ENCODE results near the gene PEX3.

PEX3 gene

DNA sequence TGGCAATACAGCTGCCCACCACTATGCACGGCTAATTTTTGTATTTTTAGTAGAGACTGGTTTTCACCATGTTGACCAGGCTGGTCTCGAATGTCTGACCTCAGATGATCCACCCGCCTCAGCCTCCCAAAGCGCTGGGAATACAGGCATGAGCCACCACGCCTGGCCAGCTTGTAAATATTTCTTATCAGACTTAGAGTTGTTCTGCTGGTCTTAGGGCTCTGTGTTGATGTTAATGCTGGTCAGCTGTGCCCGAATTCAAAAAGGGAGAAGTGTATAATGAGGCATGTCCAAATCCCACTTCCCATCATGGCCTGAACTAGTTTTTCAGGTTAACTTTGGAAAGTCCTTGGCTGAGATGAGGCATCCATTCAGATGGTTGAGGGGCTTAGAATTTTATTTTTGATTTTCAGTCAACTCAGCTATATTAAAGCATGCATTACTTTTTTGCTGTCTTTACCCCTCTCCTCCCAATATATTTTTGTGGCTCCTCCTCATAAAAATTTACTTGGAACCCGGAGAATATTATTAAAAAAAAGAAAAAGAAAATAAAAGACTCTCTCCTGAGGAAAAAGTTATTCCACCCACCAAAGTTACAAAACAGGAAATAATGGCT, 47.8 kb upstream of the PEX3 start:
- Histone ChIP-seq H3K79me1 (ENCODE audit: low read length) (peaks cover 4% of the 10 kb centered on the region), H3K4me1 (ENCODE audit: control insufficient read depth in 1 of 2, insufficient read depth in 2 of 2, low read length in 2 of 2) (peaks cover 11 to 12% of the 10 kb centered on the region in 2 experiments), H3K27ac (ENCODE audit: low read depth, low read length) (no peak overlapping the region), H2AFZ (ENCODE audit: insufficient read depth, low read length, poor library complexity) (no peak overlapping the region), H4K91ac (ENCODE audit: low read depth, low read length) (no peak overlapping the region), H3K79me2 (ENCODE audit: control insufficient read depth, insufficient read depth, low read length, poor library complexity) (no peaks in the 10 kb centered on the region), H3K9me3 (ENCODE audit: insufficient read depth, low read depth, low read length) (no peaks in the 10 kb centered on the region), H2BK5ac (ENCODE audit: low read depth, low read length, poor library complexity) (no peak overlapping the region), H4K8ac (ENCODE audit: low read depth, low read length) (no peak overlapping the region), H2AK5ac (ENCODE audit: low read length) (no peak overlapping the region), H3K18ac (ENCODE audit: low read length) (no peak overlapping the region), H3K27me3 (ENCODE audit: insufficient read depth, low read length) (no peaks in the 10 kb centered on the region), H2BK120ac (ENCODE audit: insufficient read depth, low read length, poor library complexity) (no peak overlapping the region), H3K23ac (ENCODE audit: low read length) (no peak overlapping the region), H3K4me3 (ENCODE audit: low read depth, low read length) (no peak overlapping the region), H3K4me2 (ENCODE audit: low read length) (no peak overlapping the region), H3K9ac (ENCODE audit: low read length) (no peak overlapping the region), H3K14ac (ENCODE audit: low read length) (no peak overlapping the region), H3K36me3 (ENCODE audit: control insufficient read depth in 1 of 2, insufficient read depth in 2 of 2, low read length in 2 of 2) (no peaks in the 10 kb centered on the region), H3K4ac (ENCODE audit: low read depth, low read length) (no peak overlapping the region), H2BK12ac (ENCODE audit: low read length) (no peak overlapping the region), H4K12ac (ENCODE audit: low read depth, low read length) (no peak overlapping the region)
- no CpG with 5 or more reads among the region's 7 CpGs for WGBS (ENCODE audit: extremely low coverage, insufficient coverage, insufficient read length)
- DNase-seq, result peak; percentile 93 to 94

DNA sequence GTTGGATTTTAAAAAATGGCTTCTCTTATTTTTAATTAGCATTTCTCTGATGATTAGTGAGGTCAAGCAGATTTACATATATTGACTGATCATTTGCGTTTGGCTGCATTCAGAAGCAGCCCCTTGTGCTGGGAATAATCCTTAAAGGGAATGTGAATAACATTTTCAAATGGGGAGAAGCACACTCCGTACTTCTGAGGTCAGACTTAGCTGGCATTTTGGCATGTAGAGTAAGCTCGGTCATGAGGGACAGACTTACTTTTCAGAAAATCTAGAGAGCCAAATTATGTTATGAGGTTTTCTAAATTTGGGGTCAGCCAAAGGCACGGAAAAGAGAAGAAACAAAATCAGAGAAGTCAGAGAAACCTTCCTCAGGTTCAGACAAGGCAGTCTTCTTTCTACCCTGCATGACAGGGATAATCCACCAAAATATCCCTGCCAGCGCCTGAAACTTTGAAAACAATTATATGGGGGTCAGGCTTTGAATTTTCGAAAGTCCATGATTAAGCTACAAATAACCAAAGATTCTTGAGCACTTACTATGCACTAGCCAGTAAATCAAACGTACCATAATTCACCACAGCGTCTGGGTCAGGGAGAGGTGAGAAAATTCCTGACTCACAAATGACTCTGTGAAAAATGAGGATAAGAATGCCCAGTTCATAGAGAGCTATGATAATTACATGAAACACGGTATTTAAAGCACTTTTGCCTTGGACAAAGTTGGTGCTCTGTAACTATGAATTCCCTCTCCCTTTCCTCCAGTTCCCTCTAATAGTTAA, 45.0 kb upstream of the PEX3 start:
- no peak overlapping the region for H2BK120ac ChIP-seq (ENCODE audit: insufficient read depth, low read length, poor library complexity)
- no peaks in the 10 kb centered on the region for H3K79me2 ChIP-seq (ENCODE audit: control insufficient read depth, insufficient read depth, low read length, poor library complexity)
- no peak overlapping the region for H3K4me3 ChIP-seq (ENCODE audit: low read depth, low read length)
- peaks cover 2% of the 10 kb centered on the region for H3K79me1 ChIP-seq (ENCODE audit: low read length)
- no peak overlapping the region for H4K8ac ChIP-seq (ENCODE audit: low read depth, low read length)
- no CpG with 5 or more reads among the region's 9 CpGs for WGBS (ENCODE audit: extremely low coverage, insufficient coverage, insufficient read length)
- H3K36me3 ChIP-seq (ENCODE audit: control insufficient read depth in 1 of 2, insufficient read depth in 2 of 2, low read length in 2 of 2), result no peaks in the 10 kb centered on the region
- no peak overlapping the region for H2BK5ac ChIP-seq (ENCODE audit: low read depth, low read length, poor library complexity)
- H3K23ac ChIP-seq (ENCODE audit: low read length), result no peak overlapping the region
- H2AFZ ChIP-seq (ENCODE audit: insufficient read depth, low read length, poor library complexity), result no peak overlapping the region
- H3K4ac ChIP-seq (ENCODE audit: low read depth, low read length), result no peak overlapping the region
- no peak overlapping the region for H2AK5ac ChIP-seq (ENCODE audit: low read length)
- H4K91ac ChIP-seq (ENCODE audit: low read depth, low read length), result no peak overlapping the region
- H3K9ac ChIP-seq (ENCODE audit: low read length), result no peak overlapping the region
- no peak overlapping the region for H2BK12ac ChIP-seq (ENCODE audit: low read length)
- no peaks in the 10 kb centered on the region for H3K27me3 ChIP-seq (ENCODE audit: insufficient read depth, low read length)
- no peak overlapping the region for H3K14ac ChIP-seq (ENCODE audit: low read length)
- no peaks in the 10 kb centered on the region for H3K9me3 ChIP-seq (ENCODE audit: insufficient read depth, low read depth, low read length)
- peak; percentile 76 to 90 for DNase-seq
- peaks cover 5 to 6% of the 10 kb centered on the region in 2 experiments for H3K4me1 ChIP-seq (ENCODE audit: control insufficient read depth in 1 of 2, insufficient read depth in 2 of 2, low read length in 2 of 2)
- no peak overlapping the region for H3K18ac ChIP-seq (ENCODE audit: low read length)
- H3K4me2 ChIP-seq (ENCODE audit: low read length), result no peak overlapping the region
- no peak overlapping the region for H3K27ac ChIP-seq (ENCODE audit: low read depth, low read length)
- H4K12ac ChIP-seq (ENCODE audit: low read depth, low read length), result no peak overlapping the region

DNA sequence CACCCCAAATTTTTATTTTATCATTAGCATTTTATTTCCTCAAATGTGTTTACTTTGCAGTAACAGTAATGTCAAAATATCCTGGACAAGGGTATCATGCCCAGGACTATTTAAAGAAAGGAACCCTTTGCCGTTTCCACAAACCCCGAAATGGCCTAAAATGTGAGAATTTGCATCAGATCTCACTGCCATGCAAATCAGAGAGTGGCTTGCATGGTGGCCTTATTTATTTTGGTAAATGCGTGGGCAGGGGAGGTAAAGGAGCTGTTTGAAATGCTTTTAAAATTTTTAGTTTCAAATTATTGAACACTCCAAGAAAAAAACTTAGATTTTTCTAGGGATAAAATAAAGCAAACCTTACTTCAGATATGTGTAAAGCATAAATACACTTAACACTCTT, 43.9 kb upstream of the PEX3 start:
- Histone ChIP-seq H3K9ac (ENCODE audit: low read length) (no peak overlapping the region), H4K91ac (ENCODE audit: low read depth, low read length) (no peak overlapping the region), H3K27ac (ENCODE audit: low read depth, low read length) (no peak overlapping the region), H2BK5ac (ENCODE audit: low read depth, low read length, poor library complexity) (no peak overlapping the region), H3K79me1 (ENCODE audit: low read length) (peaks cover 2% of the 10 kb centered on the region), H3K14ac (ENCODE audit: low read length) (no peak overlapping the region), H3K79me2 (ENCODE audit: control insufficient read depth, insufficient read depth, low read length, poor library complexity) (no peaks in the 10 kb centered on the region), H3K4ac (ENCODE audit: low read depth, low read length) (no peak overlapping the region), H3K4me3 (ENCODE audit: low read depth, low read length) (no peak overlapping the region), H2AK5ac (ENCODE audit: low read length) (no peak overlapping the region), H2BK12ac (ENCODE audit: low read length) (no peak overlapping the region), H3K27me3 (ENCODE audit: insufficient read depth, low read length) (no peaks in the 10 kb centered on the region), H3K9me3 (ENCODE audit: insufficient read depth, low read depth, low read length) (no peaks in the 10 kb centered on the region), H3K23ac (ENCODE audit: low read length) (no peak overlapping the region), H3K4me1 (ENCODE audit: control insufficient read depth in 1 of 2, insufficient read depth in 2 of 2, low read length in 2 of 2) (peaks cover 3 to 5% of the 10 kb centered on the region in 2 experiments), H3K36me3 (ENCODE audit: control insufficient read depth in 1 of 2, insufficient read depth in 2 of 2, low read length in 2 of 2) (no peaks in the 10 kb centered on the region), H3K4me2 (ENCODE audit: low read length) (no peak overlapping the region), H2AFZ (ENCODE audit: insufficient read depth, low read length, poor library complexity) (no peak overlapping the region), H4K8ac (ENCODE audit: low read depth, low read length) (no peak overlapping the region), H4K12ac (ENCODE audit: low read depth, low read length) (no peak overlapping the region), H2BK120ac (ENCODE audit: insufficient read depth, low read length, poor library complexity) (no peak overlapping the region), H3K18ac (ENCODE audit: low read length) (no peak overlapping the region)
- no CpG with 5 or more reads among the region's 3 CpGs for WGBS (ENCODE audit: extremely low coverage, insufficient coverage, insufficient read length)
- no peak for DNase-seq

DNA sequence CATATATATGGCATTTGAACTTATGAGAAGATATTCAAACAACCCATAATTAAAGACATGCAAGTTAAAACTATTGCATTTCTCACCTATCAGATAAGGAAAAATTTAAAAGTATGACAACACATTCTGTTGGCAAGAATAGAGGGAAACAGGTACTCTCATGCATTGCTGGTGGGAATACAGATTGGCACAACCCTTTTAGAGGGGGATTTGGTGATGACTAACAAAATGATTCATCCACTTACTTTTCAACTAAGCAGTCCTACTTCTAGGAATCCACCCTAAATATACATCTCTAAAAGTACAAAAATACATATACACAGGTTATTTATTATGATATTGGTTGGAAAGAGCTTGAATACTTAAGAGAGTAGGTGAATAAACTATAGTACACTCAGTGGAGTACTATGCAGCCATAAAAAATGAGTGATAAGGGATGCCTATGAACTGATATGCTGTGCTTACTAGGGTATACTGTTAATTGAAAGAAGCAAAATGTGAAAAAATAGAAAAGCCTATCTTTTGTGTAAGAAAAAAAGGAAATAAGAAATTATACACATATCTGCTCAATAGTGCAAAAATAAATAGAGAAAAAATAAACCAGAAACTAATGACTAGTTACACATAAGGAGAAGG, 42.3 kb upstream of the PEX3 start:
- H3K4me3 ChIP-seq (ENCODE audit: low read depth, low read length), result no peak overlapping the region
- H3K14ac ChIP-seq (ENCODE audit: low read length), result no peak overlapping the region
- H4K12ac ChIP-seq (ENCODE audit: low read depth, low read length), result no peak overlapping the region
- H3K4me2 ChIP-seq (ENCODE audit: low read length), result no peak overlapping the region
- H3K18ac ChIP-seq (ENCODE audit: low read length), result no peak overlapping the region
- H4K8ac ChIP-seq (ENCODE audit: low read depth, low read length), result no peak overlapping the region
- H2BK12ac ChIP-seq (ENCODE audit: low read length), result no peak overlapping the region
- no peaks in the 10 kb centered on the region for H3K36me3 ChIP-seq (ENCODE audit: control insufficient read depth in 1 of 2, insufficient read depth in 2 of 2, low read length in 2 of 2)
- no peak overlapping the region for H3K4ac ChIP-seq (ENCODE audit: low read depth, low read length)
- H3K9me3 ChIP-seq (ENCODE audit: insufficient read depth, low read depth, low read length), result no peaks in the 10 kb centered on the region
- H3K79me2 ChIP-seq (ENCODE audit: control insufficient read depth, insufficient read depth, low read length, poor library complexity), result no peaks in the 10 kb centered on the region
- no peak overlapping the region for H3K23ac ChIP-seq (ENCODE audit: low read length)
- H2AK5ac ChIP-seq (ENCODE audit: low read length), result no peak overlapping the region
- no peak overlapping the region for H2AFZ ChIP-seq (ENCODE audit: insufficient read depth, low read length, poor library complexity)
- no peak overlapping the region for H3K27ac ChIP-seq (ENCODE audit: low read depth, low read length)
- no peak overlapping the region for H4K91ac ChIP-seq (ENCODE audit: low read depth, low read length)
- no peak overlapping the region for H2BK120ac ChIP-seq (ENCODE audit: insufficient read depth, low read length, poor library complexity)
- no peaks in the 10 kb centered on the region for H3K27me3 ChIP-seq (ENCODE audit: insufficient read depth, low read length)
- H3K79me1 ChIP-seq (ENCODE audit: low read length), result peaks cover 2% of the 10 kb centered on the region
- H3K9ac ChIP-seq (ENCODE audit: low read length), result no peak overlapping the region
- H2BK5ac ChIP-seq (ENCODE audit: low read depth, low read length, poor library complexity), result no peak overlapping the region
- no peaks in the 10 kb centered on the region for H3K4me1 ChIP-seq (ENCODE audit: control insufficient read depth in 1 of 2, insufficient read depth in 2 of 2, low read length in 2 of 2)
- DNase-seq, result peak in 1 of 2 donors; percentile 49

Data from trophoblast cell (in vitro differentiated cells and primary cell).